K562 (cell line): Measurements from ENCODE around the gene CHCHD1. TPM values are rescaled to one million over a fixed set of nuclear protein-coding genes. Genes with fewer than 3 reads are reported as not detected.

Experiments
- ARID1B ChIP-seq: fragments of 450-650 bp; IDR thresholded peaks from 2 replicates; pipeline ENCODE4 v1.6.1; 2016; ENCODE audit warnings: antibody characterized with exemption, mild to moderate bottlenecking, inconsistent platforms
- BHLHE40 ChIP-seq: IDR thresholded peaks from 2 replicates; pipeline ENCODE4 v1.6.1; 2011; ENCODE audit warnings: low read length, improper control_type of control experiment
- E2F8 ChIP-seq: fragments of 450-650 bp; IDR thresholded peaks from 2 replicates; pipeline ENCODE4 v1.7.1; 2018; ENCODE audit warnings: mild to moderate bottlenecking, low read depth; ENCODE audit not compliant: partially characterized antibody
- GABPA ChIP-seq: fragments of 200-800 bp; sonication (Bioruptor generic); conservative IDR thresholded peaks from 2 replicates; pipeline ENCODE4 v1.6.1; 2016; ENCODE audit warnings: low read depth, missing genetic modification characterization, missing compliant biosample characterization
- HNRNPK ChIP-seq: fragments of 200-400 bp; formaldehyde crosslinking; IDR thresholded peaks from one replicate; pipeline ENCODE4 v1.6.1; 2018; ENCODE audit warnings: mild to moderate bottlenecking, low read depth, low read length; ENCODE audit not compliant: poor library complexity, severe bottlenecking
- KLF10 ChIP-seq: fragments of 250-450 bp; sonication (Bioruptor Pico); IDR thresholded peaks from 2 replicates; pipeline ENCODE4 v1.6.1; 2021; ENCODE audit warnings: matching md5 sums
- POLR2A ChIP-seq: fragments of 450-650 bp; conservative IDR thresholded peaks from 2 replicates; pipeline ENCODE4 v1.6.1; 2016
- RHOXF2B ChIP-seq: fragments of 250-450 bp; sonication (Bioruptor Pico); conservative IDR thresholded peaks from 2 replicates; pipeline ENCODE4 v1.5.1; 2021
- SMARCC2 ChIP-seq: fragments of 450-650 bp; IDR thresholded peaks from 2 replicates; pipeline ENCODE4 v1.6.1; 2017; ENCODE audit warnings: antibody characterized with exemption, moderate library complexity, mild to moderate bottlenecking, low read depth
- TOE1 ChIP-seq, 2 experiments: fragments of 450-650 bp in 1 of 2; sonication (generic) in 1 of 2; formaldehyde crosslinking in 1 of 2; IDR thresholded peaks; 2 replicates each; pipeline versions ENCODE4 v1.7.1 to v1.8.0; 2016 to 2022; ENCODE audit warnings: borderline replicate concordance in 2 of 2, mild to moderate bottlenecking in 2 of 2, antibody characterized with exemption in 1 of 2, inconsistent platforms in 1 of 2, low read depth in 1 of 2, missing genetic modification reagents in 1 of 2, moderate library complexity in 1 of 2
- ZBTB2 ChIP-seq: fragments of 450-650 bp; IDR thresholded peaks from 2 replicates; pipeline ENCODE4 v1.6.1; 2016; ENCODE audit warnings: antibody characterized with exemption
- ZBTB33 ChIP-seq: sonication (generic); formaldehyde crosslinking; IDR thresholded peaks from 2 replicates; pipeline ENCODE4 v1.8.1; 2023; ENCODE audit warnings: mild to moderate bottlenecking, missing genetic modification reagents
- ZFP1 ChIP-seq: fragments of 450-650 bp; formaldehyde crosslinking; IDR thresholded peaks from 2 replicates; pipeline ENCODE4 v1.4.0; 2020; ENCODE audit warnings: mild to moderate bottlenecking, mixed read lengths
- ZFX ChIP-seq: sonication (generic); formaldehyde crosslinking; IDR thresholded peaks from 2 replicates; pipeline ENCODE4 v1.8.0; 2022; ENCODE audit warnings: mild to moderate bottlenecking, missing genetic modification reagents, moderate library complexity
- ZKSCAN8 ChIP-seq: fragments of 200-800 bp; sonication (Bioruptor generic); IDR thresholded peaks from 2 replicates; pipeline ENCODE4 v1.6.1; 2016; ENCODE audit warnings: missing genetic modification characterization, missing compliant biosample characterization
- ZNF668 ChIP-seq: fragments of 250-450 bp; sonication (Bioruptor Pico); IDR thresholded peaks from 2 replicates; pipeline ENCODE4 v1.8.0; 2022; ENCODE audit warnings: mild to moderate bottlenecking, inconsistent platforms
- ZNF699 ChIP-seq: fragments of 250-450 bp; sonication (Bioruptor Pico); IDR thresholded peaks from 2 replicates; pipeline ENCODE4 v1.8.0; 2021; ENCODE audit warnings: mild to moderate bottlenecking, moderate library complexity; ENCODE audit not compliant: insufficient replicate concordance
- ZNF740 ChIP-seq, 3 experiments: fragments of 200-800 bp in 1 of 3; sonication (Bioruptor generic) in 1 of 3; sonication (generic) in 1 of 3; formaldehyde crosslinking in 1 of 3; IDR thresholded peaks; 2 replicates each; pipeline versions ENCODE4 v1.6.1 to v1.8.0; 2016 to 2022; ENCODE audit warnings: mild to moderate bottlenecking in 2 of 3, missing compliant biosample characterization in 2 of 3, missing genetic modification characterization in 2 of 3, missing genetic modification reagents in 1 of 3
- ZNF785 ChIP-seq: fragments of 250-450 bp; sonication (Bioruptor Pico); IDR thresholded peaks from 2 replicates; pipeline ENCODE4 v1.4.0; 2020; ENCODE audit warnings: mild to moderate bottlenecking
- polyA plus RNA-seq, 8 experiments: library from polyadenylated mRNA; depleted of rRNA in 4 of 8; stranded (reverse) in 5 of 8; unstranded in 3 of 8; fragments of >200 nt; fragmentation: Nextera tagmentation in 2 of 8; fragmentation: Illumina TruSeq in 1 of 8; extraction: Ambion mirVana in 2 of 8; extraction: Trizol in 1 of 8; gene quantifications; 2 replicates each; pipeline versions ENCODE4 v1.2.1 to v1.2.3, GENCODE V29; 2011 to 2014; ENCODE audit warnings: inconsistent platforms in 1 of 8, missing spikeins in 1 of 8
- total RNA-seq, 7 experiments: library from RNA; depleted of rRNA in 6 of 7; stranded (reverse); fragments of >200 nt in 6 of 7; fragmentation: Illumina TruSeq in 2 of 7; extraction: Trizol in 2 of 7; gene quantifications; 2 replicates each; pipeline versions ENCODE4 v1.2.1 to v1.2.3, GENCODE V29; 2011 to 2021; ENCODE audit warnings: low replicate concordance in 1 of 7

The CHCHD1 gene
- total and polyA plus RNA-seq, 9 of the 15 experiments (the other 6 are each of a cell fraction or from before 2014, with no cell fraction given), result 52.9 to 126 (median 83.4) TPM

- TF ChIP-seq ZFX (CRISPR knock-in tag) (peak; percentile 64), BHLHE40 (no peak), ZNF740 (CRISPR knock-in tag; IDR thresholded peaks at IDR 0.05) (no peak; the same call in 1 of the 2 replicates), ZNF740 (tag; IDR thresholded peaks at IDR 0.05) (peak in 1 of 2 experiments; percentile 78; a peak in 2 of 4 replicates), ZFP1 (no peak), GABPA (tag) (peak; percentile 91), ZNF668 (no peak), ZNF699 (no peak), SMARCC2 (no peak), ARID1B (peak; percentile 25; the same call in 1 of the 2 replicates), TOE1 (IDR thresholded peaks at IDR 0.05; ENCODE audit: borderline replicate concordance) (0 out of 2 replicates have a peak, but pooled peaks have one; percentile 50), TOE1 (CRISPR knock-in tag; IDR thresholded peaks at IDR 0.05; ENCODE audit: borderline replicate concordance, low read depth) (no peak), E2F8 (no peak), KLF10 (no peak), RHOXF2B (CRISPR knock-in tag) (no peak), ZBTB2 (peak; percentile 50; the same call in 1 of the 2 replicates), ZKSCAN8 (CRISPR knock-in tag) (no peak), POLR2A (no peak), HNRNPK (no peak), ZNF785 (no peak), ZBTB33 (CRISPR knock-in tag) (no peak)
Measured at GRCh38 chr10:73785721-73786511, 4.1 kb downstream of the CHCHD1 start (continued).
